ENCODE measurements around the gene PPIL4. TPM values are rescaled to one million over a fixed set of nuclear protein-coding genes. Genes with fewer than 3 reads are reported as not detected.
A peak's percentile ranks its signal among the peaks of the same experiment; 100 is the strongest.
"Not testable (repeated sequence)": the region's sequence is repeated elsewhere in the genome, so short reads cannot be mapped to it uniquely, and the experiment has no call there.

The PPIL4 gene
- total RNA-seq, 2 donors from 2014 or later: 21.9 to 29.3 TPM

GRCh38 chr6:149496597-149496996, 49.2 kb downstream of the PPIL4 start:
- Mint-ChIP-seq H3K36me3 (peaks cover 9 to 36% of the 10 kb centered on the region in 2 donors), H3K27ac (peak overlapping the region; percentile 98 to 99)
- ATAC-seq (peak in 1 of 2 donors; percentile 38), DNase-seq (ENCODE audit: low spot score in 2 of 2) (peak in 1 of 2 donors; percentile 47)
- not testable (repeated sequence) for H3K9me3 Mint-ChIP-seq

GRCh38 chr6:149495349-149496016, 50.4 kb downstream of the PPIL4 start:
- not testable (repeated sequence) for H3K9me3 Mint-ChIP-seq; DNase-seq (ENCODE audit: low spot score in 2 of 2)
- Mint-ChIP-seq H3K36me3 (peaks cover 9 to 31% of the 10 kb centered on the region in 2 donors), H3K27ac (peak overlapping the region; percentile 98 to 99)
- ATAC-seq: peak; percentile 7 to 43

GRCh38 chr6:149494810-149495209, 51.0 kb downstream of the PPIL4 start:
- Mint-ChIP-seq H3K27ac (peak overlapping the region; percentile 98 to 99), H3K36me3 (peaks cover 9 to 26% of the 10 kb centered on the region in 2 donors)
- H3K9me3 Mint-ChIP-seq: not testable (repeated sequence)
- DNase-seq (ENCODE audit: low spot score in 2 of 2) (peak; percentile 46 to 80), ATAC-seq (peak; percentile 91 to 92)

- Mint-ChIP-seq H3K27ac (peak overlapping the region; percentile 98 to 99), H3K9me3 (no peaks in the 10 kb centered on the region), H3K36me3 (peaks cover 9 to 25% of the 10 kb centered on the region in 2 donors)
- ATAC-seq (no peak), DNase-seq (ENCODE audit: low spot score in 2 of 2) (no peak)
Measured at GRCh38 chr6:149493761-149494320, 52.0 kb downstream of the PPIL4 start.

- Mint-ChIP-seq H3K9me3 (no peaks in the 10 kb centered on the region), H3K36me3 (peaks cover 9 to 26% of the 10 kb centered on the region in 2 donors), H3K27ac (peak overlapping the region; percentile 98 to 99)
- ATAC-seq: no peak
- DNase-seq (ENCODE audit: low spot score in 2 of 2): no peak
Measured at GRCh38 chr6:149492798-149493343, 53.0 kb downstream of the PPIL4 start.

- peaks cover 9 to 35% of the 10 kb centered on the region in 2 donors for H3K36me3 Mint-ChIP-seq
- ATAC-seq (no peak), DNase-seq (ENCODE audit: low spot score in 2 of 2) (no peak)
- no peak overlapping the region for H3K27ac Mint-ChIP-seq
- peaks cover 0 to 5% of the 10 kb centered on the region in 2 donors for H3K9me3 Mint-ChIP-seq
Measured at GRCh38 chr6:149489967-149490366, 55.9 kb downstream of the PPIL4 start.

- peak in 1 of 2 donors; percentile 19 for ATAC-seq
Measured at GRCh38 chr6:149488815-149489214, 57.0 kb downstream of the PPIL4 start.

GRCh38 chr6:149487316-149487715, 58.5 kb downstream of the PPIL4 start:
- Mint-ChIP-seq H3K9me3 (peaks cover 0 to 5% of the 10 kb centered on the region in 2 donors), H3K36me3 (peaks cover 24 to 46% of the 10 kb centered on the region in 2 donors), H3K27ac (no peak overlapping the region)
- no peak for ATAC-seq
- no peak for DNase-seq (ENCODE audit: low spot score in 2 of 2)

More at GRCh38 chr6:149488815-149489214, 57.0 kb downstream of the PPIL4 start:
- Mint-ChIP-seq H3K27ac (peak overlapping the region in 1 of 2 donors; percentile 92), H3K9me3 (peaks cover 0 to 5% of the 10 kb centered on the region in 2 donors), H3K36me3 (peaks cover 12 to 37% of the 10 kb centered on the region in 2 donors)
- no peak for DNase-seq (ENCODE audit: low spot score in 2 of 2)

- Mint-ChIP-seq H3K27ac (peak within 1 kb of the TSS; percentile 96 to 100), H3K9me3 (peaks cover 0 to 5% of the 10 kb centered on the region in 2 donors), H3K36me3 (peaks cover 47 to 69% of the 10 kb centered on the region in 2 donors)
- ATAC-seq (peak; percentile 80 to 83), DNase-seq (ENCODE audit: low spot score in 2 of 2) (peak; percentile 83 to 90)
Measured at GRCh38 chr6:149484733-149485700, 60.8 kb downstream of the PPIL4 start, which contains the start of gene ZC3H12D. ZC3H12D (minus strand) TSS chr6:149485014; CDS start chr6:149474543, 10,471 bp downstream.

GRCh38 chr6:149483849-149484655, 61.8 kb downstream of the PPIL4 start:
- peaks cover 0 to 5% of the 10 kb centered on the region in 2 donors for H3K9me3 Mint-ChIP-seq
- H3K27ac Mint-ChIP-seq: peak overlapping the region; percentile 96 to 100
- no peak for DNase-seq (ENCODE audit: low spot score in 2 of 2)
- peaks cover 53 to 78% of the 10 kb centered on the region in 2 donors for H3K36me3 Mint-ChIP-seq
- ATAC-seq: no peak

GRCh38 chr6:149483334-149483725, 62.5 kb downstream of the PPIL4 start:
- DNase-seq (ENCODE audit: low spot score in 2 of 2) (no peak), ATAC-seq (no peak)
- Mint-ChIP-seq H3K36me3 (peaks cover 57 to 82% of the 10 kb centered on the region in 2 donors), H3K27ac (peak overlapping the region; percentile 96 to 100), H3K9me3 (peaks cover 0 to 5% of the 10 kb centered on the region in 2 donors)

- Mint-ChIP-seq H3K36me3 (peaks cover 57 to 82% of the 10 kb centered on the region in 2 donors), H3K9me3 (peaks cover 0 to 5% of the 10 kb centered on the region in 2 donors), H3K27ac (peak overlapping the region; percentile 96 to 100)
- ATAC-seq: no peak
- DNase-seq (ENCODE audit: low spot score in 2 of 2): peak in 1 of 2 donors; percentile 40
Measured at GRCh38 chr6:149482545-149483333, 63.1 kb downstream of the PPIL4 start.

GRCh38 chr6:149480502-149481280, 65.2 kb downstream of the PPIL4 start:
- peaks cover 57 to 81% of the 10 kb centered on the region in 2 donors for H3K36me3 Mint-ChIP-seq
- DNase-seq (ENCODE audit: low spot score in 2 of 2): no peak
- peak overlapping the region; percentile 96 to 100 for H3K27ac Mint-ChIP-seq
- ATAC-seq: no peak
- H3K9me3 Mint-ChIP-seq: no peaks in the 10 kb centered on the region

- DNase-seq (ENCODE audit: low spot score in 2 of 2) (no peak), ATAC-seq (no peak)
- Mint-ChIP-seq H3K27ac (peak overlapping the region; percentile 95 to 96), H3K36me3 (peaks cover 50 to 76% of the 10 kb centered on the region in 2 donors), H3K9me3 (no peaks in the 10 kb centered on the region)
Measured at GRCh38 chr6:149478631-149479314, 67.1 kb downstream of the PPIL4 start.
